Colon (tissue), 2 donors: ENCODE measurements around the gene MPPE1.
"Not testable (repeated sequence)": the region's sequence is repeated elsewhere in the genome, so short reads cannot be mapped to it uniquely, and the experiment has no call there.

Experiments
- FAIRE-seq: peaks from 2 replicates; lab custom pipeline; 2012; peaks lifted over from hg19 to GRCh38; lab: Jason Lieb, UNC
- donor health status: control.
- donor health status: control.

MPPE1 gene

GRCh38 chr18:11908182-11909060, at the start of gene MPPE1:
TSS of gene MPPE1 (minus strand) at chr18:11908317. CDS start at chr18:11897264, 11,053 bp downstream.
- FAIRE-seq, result no peak

- FAIRE-seq, result no peak
These were observed 49.5 kb upstream of the MPPE1 start for GRCh38 chr18:11957636-11958035.

GRCh38 chr18:11956371-11957308, 48.5 kb upstream of the MPPE1 start:
- no peak for FAIRE-seq

- no peak for FAIRE-seq
These were observed 47.3 kb upstream of the MPPE1 start for GRCh38 chr18:11955239-11956029.

GRCh38 chr18:11953113-11953512, 45.0 kb upstream of the MPPE1 start:
- FAIRE-seq, result no peak

- no peak for FAIRE-seq
These were observed 43.3 kb upstream of the MPPE1 start for GRCh38 chr18:11951390-11951851.

- no peak for FAIRE-seq
These were observed 42.7 kb upstream of the MPPE1 start for GRCh38 chr18:11950824-11951223.

GRCh38 chr18:11948852-11949523, 40.9 kb upstream of the MPPE1 start:
- no peak for FAIRE-seq

GRCh38 chr18:11947214-11948191, 39.4 kb upstream of the MPPE1 start:
- FAIRE-seq, result no peak

GRCh38 chr18:11946756-11947155, 38.6 kb upstream of the MPPE1 start:
- no peak for FAIRE-seq

- not testable (repeated sequence) for FAIRE-seq
These were observed 37.9 kb upstream of the MPPE1 start for GRCh38 chr18:11945834-11946659.

GRCh38 chr18:11944786-11945185, 36.7 kb upstream of the MPPE1 start:
- FAIRE-seq, result no peak

- FAIRE-seq, result no peak
These were observed 36.1 kb upstream of the MPPE1 start for GRCh38 chr18:11944252-11944651.

- FAIRE-seq, result no peak
These were observed 35.4 kb upstream of the MPPE1 start for GRCh38 chr18:11943551-11943950.

- FAIRE-seq, result no peak
These were observed 32.8 kb upstream of the MPPE1 start for GRCh38 chr18:11940956-11941355.

- FAIRE-seq, result no peak
These were observed 29.9 kb upstream of the MPPE1 start for GRCh38 chr18:11937874-11938478.

GRCh38 chr18:11932393-11932792, 24.3 kb upstream of the MPPE1 start:
- FAIRE-seq, result no peak

- no peak for FAIRE-seq
These were observed 19.4 kb upstream of the MPPE1 start for GRCh38 chr18:11927497-11927896.
